ENCODE measurements around the gene PRPF39.

The PRPF39 gene

DNA sequence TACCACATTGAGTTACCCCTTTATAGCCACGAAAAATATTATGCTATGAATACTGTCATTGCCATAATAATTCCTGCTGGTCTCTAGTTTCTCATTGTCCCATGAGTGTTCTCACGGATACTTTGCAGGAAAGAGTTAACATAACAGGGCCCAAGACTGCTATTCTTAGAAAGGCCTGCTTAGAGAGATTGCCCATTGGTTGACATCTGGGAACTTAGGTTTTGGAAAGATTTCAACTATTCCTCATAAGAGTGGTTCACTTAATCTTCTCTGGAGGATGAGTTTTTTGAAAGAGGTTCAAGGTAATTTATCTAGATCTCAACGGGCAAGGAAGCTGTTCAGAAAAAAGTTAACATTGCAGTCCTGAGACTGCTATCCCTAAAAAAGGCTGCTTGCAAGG, 18.4 kb upstream of the PRPF39 start:
- TF ChIP-seq OSR1 (CRISPR knock-in tag; IDR thresholded peaks at IDR 0.05) (no peak), RARB (CRISPR knock-in tag; IDR thresholded peaks at IDR 0.05) (no peak), ZNF565 (CRISPR knock-in tag; conservative IDR thresholded peaks at IDR 0.05; ENCODE audit: low read depth) (no peak), BACH2 (CRISPR knock-in tag; IDR thresholded peaks at IDR 0.05; ENCODE audit: borderline replicate concordance) (no peak), ZC3H10 (CRISPR knock-in tag; IDR thresholded peaks at IDR 0.05) (no peak), ESRRG (CRISPR knock-in tag; IDR thresholded peaks at IDR 0.05) (no peak), TSHZ2 (CRISPR knock-in tag; IDR thresholded peaks at IDR 0.05) (no peak), ISL1 (CRISPR knock-in tag; IDR thresholded peaks at IDR 0.05) (no peak), CSDC2 (CRISPR knock-in tag; IDR thresholded peaks at IDR 0.05) (no peak), GLIS3 (CRISPR knock-in tag; IDR thresholded peaks at IDR 0.05) (no peak), ZNF70 (CRISPR knock-in tag; IDR thresholded peaks at IDR 0.05) (no peak), ARNTL (CRISPR knock-in tag; IDR thresholded peaks at IDR 0.05; ENCODE audit: borderline replicate concordance, low read depth) (no peak), PPARA (CRISPR knock-in tag; IDR thresholded peaks at IDR 0.05; ENCODE audit: borderline replicate concordance) (no peak), PATZ1 (CRISPR knock-in tag; IDR thresholded peaks at IDR 0.05; ENCODE audit: borderline replicate concordance) (no peak), ZNF8 (CRISPR knock-in tag; IDR thresholded peaks at IDR 0.05) (no peak)
- TF ChIP-seq, protein P1, sequence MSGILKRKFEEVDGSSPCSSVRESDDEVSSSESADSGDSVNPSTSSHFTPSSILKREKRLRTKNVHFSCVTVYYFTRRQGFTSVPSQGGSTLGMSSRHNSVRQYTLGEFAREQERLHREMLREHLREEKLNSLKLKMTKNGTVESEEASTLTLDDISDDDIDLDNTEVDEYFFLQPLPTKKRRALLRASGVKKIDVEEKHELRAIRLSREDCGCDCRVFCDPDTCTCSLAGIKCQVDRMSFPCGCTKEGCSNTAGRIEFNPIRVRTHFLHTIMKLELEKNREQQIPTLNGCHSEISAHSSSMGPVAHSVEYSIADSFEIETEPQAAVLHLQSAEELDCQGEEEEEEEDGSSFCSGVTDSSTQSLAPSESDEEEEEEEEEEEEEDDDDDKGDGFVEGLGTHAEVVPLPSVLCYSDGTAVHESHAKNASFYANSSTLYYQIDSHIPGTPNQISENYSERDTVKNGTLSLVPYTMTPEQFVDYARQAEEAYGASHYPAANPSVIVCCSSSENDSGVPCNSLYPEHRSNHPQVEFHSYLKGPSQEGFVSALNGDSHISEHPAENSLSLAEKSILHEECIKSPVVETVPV (CRISPR knock-in tag; IDR thresholded peaks at IDR 0.05), result no peak
- TF ChIP-seq, protein P2, sequence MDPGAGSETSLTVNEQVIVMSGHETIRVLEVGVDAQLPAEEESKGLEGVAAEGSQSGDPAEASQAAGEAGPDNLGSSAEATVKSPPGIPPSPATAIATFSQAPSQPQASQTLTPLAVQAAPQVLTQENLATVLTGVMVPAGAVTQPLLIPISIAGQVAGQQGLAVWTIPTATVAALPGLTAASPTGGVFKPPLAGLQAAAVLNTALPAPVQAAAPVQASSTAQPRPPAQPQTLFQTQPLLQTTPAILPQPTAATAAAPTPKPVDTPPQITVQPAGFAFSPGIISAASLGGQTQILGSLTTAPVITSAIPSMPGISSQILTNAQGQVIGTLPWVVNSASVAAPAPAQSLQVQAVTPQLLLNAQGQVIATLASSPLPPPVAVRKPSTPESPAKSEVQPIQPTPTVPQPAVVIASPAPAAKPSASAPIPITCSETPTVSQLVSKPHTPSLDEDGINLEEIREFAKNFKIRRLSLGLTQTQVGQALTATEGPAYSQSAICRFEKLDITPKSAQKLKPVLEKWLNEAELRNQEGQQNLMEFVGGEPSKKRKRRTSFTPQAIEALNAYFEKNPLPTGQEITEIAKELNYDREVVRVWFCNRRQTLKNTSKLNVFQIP (CRISPR knock-in tag; IDR thresholded peaks at IDR 0.05; ENCODE audit: borderline replicate concordance, low read depth), result no peak
- TF ChIP-seq, protein P3, sequence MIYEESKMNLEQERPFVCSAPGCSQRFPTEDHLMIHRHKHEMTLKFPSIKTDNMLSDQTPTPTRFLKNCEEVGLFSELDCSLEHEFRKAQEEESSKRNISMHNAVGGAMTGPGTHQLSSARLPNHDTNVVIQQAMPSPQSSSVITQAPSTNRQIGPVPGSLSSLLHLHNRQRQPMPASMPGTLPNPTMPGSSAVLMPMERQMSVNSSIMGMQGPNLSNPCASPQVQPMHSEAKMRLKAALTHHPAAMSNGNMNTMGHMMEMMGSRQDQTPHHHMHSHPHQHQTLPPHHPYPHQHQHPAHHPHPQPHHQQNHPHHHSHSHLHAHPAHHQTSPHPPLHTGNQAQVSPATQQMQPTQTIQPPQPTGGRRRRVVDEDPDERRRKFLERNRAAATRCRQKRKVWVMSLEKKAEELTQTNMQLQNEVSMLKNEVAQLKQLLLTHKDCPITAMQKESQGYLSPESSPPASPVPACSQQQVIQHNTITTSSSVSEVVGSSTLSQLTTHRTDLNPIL (CRISPR knock-in tag; IDR thresholded peaks at IDR 0.05; ENCODE audit: low read depth), result no peak
- ATAC-seq, result no peak

DNA sequence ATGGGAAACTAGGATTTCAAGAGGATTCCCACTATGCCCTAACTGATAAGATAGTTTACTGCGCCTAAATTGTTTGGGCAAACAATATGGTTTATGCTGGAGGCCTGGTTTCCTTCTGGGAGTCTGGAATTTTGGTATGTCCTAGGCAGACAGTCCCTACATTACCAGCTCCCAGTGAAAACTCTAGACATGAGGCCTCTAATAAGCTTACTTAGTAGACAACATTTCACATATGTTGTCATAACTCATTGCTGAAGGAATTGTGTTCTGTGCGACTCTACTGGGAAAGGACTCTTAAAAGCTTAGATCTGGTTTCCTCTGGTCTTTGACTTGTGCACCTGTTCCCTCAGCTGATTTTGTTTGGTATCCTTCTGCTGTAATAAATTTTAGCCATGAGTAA, 18.0 kb upstream of the PRPF39 start:
- ATAC-seq, result no peak
- TF ChIP-seq ZNF70 (CRISPR knock-in tag; IDR thresholded peaks at IDR 0.05) (no peak), ZFP30 (CRISPR knock-in tag; IDR thresholded peaks at IDR 0.05) (no peak), PATZ1 (CRISPR knock-in tag; IDR thresholded peaks at IDR 0.05; ENCODE audit: borderline replicate concordance) (no peak), ISL1 (CRISPR knock-in tag; IDR thresholded peaks at IDR 0.05) (no peak), ARNTL (CRISPR knock-in tag; IDR thresholded peaks at IDR 0.05; ENCODE audit: borderline replicate concordance, low read depth) (no peak), TOX (CRISPR knock-in tag; IDR thresholded peaks at IDR 0.05; ENCODE audit: borderline replicate concordance) (no peak)
- TF ChIP-seq, protein P2 (CRISPR knock-in tag; IDR thresholded peaks at IDR 0.05; ENCODE audit: borderline replicate concordance, low read depth), result no peak

Measured in SK-N-SH treated with all-trans-retinoic acid at 6 μM for 48 hours (cell line).